Kidney capillary endothelial cell (primary cell): ENCODE measurements around the gene ANKRD11.
A peak's percentile ranks its signal among the peaks of the same experiment; 100 is the strongest.
"Not testable (repeated sequence)": the region's sequence is repeated elsewhere in the genome, so short reads cannot be mapped to it uniquely, and the experiment has no call there.

Source experiments
- DNase-seq: peaks from one replicate; pipeline ENCODE4 v3.0.0-alpha.2; 2018; ENCODE audit warnings: low spot score

ANKRD11 gene

GRCh38 chr16:89450537-89450936 is 39.8 kb downstream of the ANKRD11 start:
- no peak for DNase-seq

- peak; percentile 82 for DNase-seq
Observed at GRCh38 chr16:89449726-89450335, 40.5 kb downstream of the ANKRD11 start.

- DNase-seq, result no peak
Observed at GRCh38 chr16:89448656-89449055, 41.7 kb downstream of the ANKRD11 start.

- no peak for DNase-seq
Observed at GRCh38 chr16:89446975-89447293, 43.4 kb downstream of the ANKRD11 start.

GRCh38 chr16:89446136-89446974 is 44.0 kb downstream of the ANKRD11 start:
- DNase-seq, result no peak

GRCh38 chr16:89445166-89445565 is 45.2 kb downstream of the ANKRD11 start:
- DNase-seq, result no peak

GRCh38 chr16:89444728-89445127 is 45.6 kb downstream of the ANKRD11 start:
- no peak for DNase-seq

GRCh38 chr16:89444151-89444723 is 46.1 kb downstream of the ANKRD11 start:
- DNase-seq, result no peak

- DNase-seq, result no peak
Observed at GRCh38 chr16:89443727-89444084, 46.7 kb downstream of the ANKRD11 start.

GRCh38 chr16:89442990-89443726 is 47.2 kb downstream of the ANKRD11 start:
- DNase-seq, result no peak

GRCh38 chr16:89442588-89442987 is 47.8 kb downstream of the ANKRD11 start:
- DNase-seq, result no peak

GRCh38 chr16:89439659-89440058 is 50.7 kb downstream of the ANKRD11 start:
- no peak for DNase-seq

- no peak for DNase-seq
Observed at GRCh38 chr16:89437991-89438390, 52.4 kb downstream of the ANKRD11 start.

- no peak for DNase-seq
Observed at GRCh38 chr16:89437251-89437987, 52.9 kb downstream of the ANKRD11 start.

- no peak for DNase-seq
Observed at GRCh38 chr16:89436366-89436765, 54.0 kb downstream of the ANKRD11 start.

GRCh38 chr16:89435059-89435458 is 55.3 kb downstream of the ANKRD11 start:
- not testable (repeated sequence) for DNase-seq

GRCh38 chr16:89434490-89434889 is 55.9 kb downstream of the ANKRD11 start:
- no peak for DNase-seq

- not testable (repeated sequence) for DNase-seq
Observed at GRCh38 chr16:89433363-89433984, 56.9 kb downstream of the ANKRD11 start.

GRCh38 chr16:89431630-89432029 is 58.7 kb downstream of the ANKRD11 start:
- DNase-seq, result no peak

GRCh38 chr16:89431158-89431584 is 59.2 kb downstream of the ANKRD11 start:
- no peak for DNase-seq

GRCh38 chr16:89430436-89431157 is 59.8 kb downstream of the ANKRD11 start:
- DNase-seq, result no peak
